IMR-90 (cell line): ENCODE measurements around the gene SURF4. TPM values are rescaled to one million over a fixed set of nuclear protein-coding genes. Genes with fewer than 3 reads are reported as not detected.

Experiments
- ATAC-seq: fragments of 200-7000 bp; cut with Tn5 transposase; 2 replicates; pipeline ENCODE4 v1.9.1; 2020; ENCODE audit warnings: low read depth, mild to moderate bottlenecking, moderate library complexity
- BruUV-seq: library from RNA; stranded (reverse); fragments of 400-500 nt; replicated peaks from 2 replicates; lab custom pipeline; 2021; lab: Mats Ljungman, UMichigan
- CTCF ChIA-PET: fragments of 300-600 bp; formaldehyde crosslinking; extraction: SDS; loops from one replicate; lab custom pipeline; 2021; ENCODE audit warnings: antibody characterized with exemption; lab: Yijun Ruan, JAX
- POLR2A ChIA-PET: fragments of 300-600 bp; sonication (Branson Sonifier 250); formaldehyde crosslinking; loops from one replicate; lab custom pipeline; 2022; ENCODE audit warnings: antibody characterized with exemption; ENCODE audit not compliant: unreplicated experiment; lab: Charles Lee
- DNase-seq: peaks from one replicate; pipeline ENCODE4 v3.0.0; 2013
- H2AFZ ChIP-seq: replicated peaks from 2 replicates; pipeline ENCODE3; 2013; ENCODE audit warnings: low read length, mild to moderate bottlenecking; ENCODE audit not compliant: poor library complexity
- H2AK5ac ChIP-seq: 2 replicates; pipeline ENCODE4 v1.6.1; 2013; ENCODE audit warnings: low read depth, low read length, inconsistent platforms
- H2AK9ac ChIP-seq: replicated peaks from 2 replicates; pipeline ENCODE3; 2013; ENCODE audit warnings: mild to moderate bottlenecking, low read depth, low read length, moderate library complexity; ENCODE audit not compliant: poor library complexity
- H2BK120ac ChIP-seq: 2 replicates; pipeline ENCODE4 v1.6.1; 2013; ENCODE audit warnings: low read depth, low read length, inconsistent platforms
- H2BK15ac ChIP-seq: 3 replicates; pipeline ENCODE4 v1.6.1; 2013; ENCODE audit warnings: low read depth, low read length, inconsistent platforms
- H2BK20ac ChIP-seq: 2 replicates; pipeline ENCODE4 v1.6.1; 2013; ENCODE audit warnings: low read depth, mild to moderate bottlenecking, inconsistent platforms, low read length, moderate library complexity
- H2BK5ac ChIP-seq: 2 replicates; pipeline ENCODE4 v1.6.1; 2013; ENCODE audit warnings: mild to moderate bottlenecking, low read depth, low read length, inconsistent platforms; ENCODE audit not compliant: poor library complexity, severe bottlenecking
- H3K14ac ChIP-seq: replicated peaks from 2 replicates; pipeline ENCODE4 v1.6.1; 2013; ENCODE audit warnings: low read depth, low read length, inconsistent platforms
- H3K18ac ChIP-seq: 2 replicates; pipeline ENCODE4 v1.6.1; 2013; ENCODE audit warnings: low read depth, low read length, control low read depth
- H3K23ac ChIP-seq: 2 replicates; pipeline ENCODE4 v1.6.1; 2013; ENCODE audit warnings: low read depth, low read length, inconsistent platforms
- H3K27ac ChIP-seq: 2 replicates; pipeline ENCODE4 v1.5.1; 2013; ENCODE audit warnings: mild to moderate bottlenecking, control low read depth, low read length; ENCODE audit not compliant: insufficient read depth
- H3K27me3 ChIP-seq: 2 replicates; pipeline ENCODE4 v1.6.1; 2013; ENCODE audit warnings: low read length; ENCODE audit not compliant: control insufficient read depth, insufficient read depth
- H3K36me3 ChIP-seq: 2 replicates; pipeline ENCODE4 v1.6.1; 2013; ENCODE audit warnings: low read length, mixed read lengths; ENCODE audit not compliant: control insufficient read depth, insufficient read depth
- H3K4ac ChIP-seq: 2 replicates; pipeline ENCODE4 v1.6.1; 2013; ENCODE audit warnings: low read depth, low read length, inconsistent platforms
- H3K4me1 ChIP-seq: 2 replicates; pipeline ENCODE4 v1.6.1; 2013; ENCODE audit warnings: low read length, mixed read lengths; ENCODE audit not compliant: control insufficient read depth, insufficient read depth
- H3K4me2 ChIP-seq: 2 replicates; pipeline ENCODE4 v1.6.1; 2013; ENCODE audit warnings: low read depth, mild to moderate bottlenecking, control low read depth, low read length, moderate library complexity
- H3K4me3 ChIP-seq: 2 replicates; pipeline ENCODE4 v1.5.1; 2013; ENCODE audit warnings: low read depth, mild to moderate bottlenecking, control low read depth, low read length, moderate library complexity; ENCODE audit not compliant: insufficient read depth
- H3K56ac ChIP-seq: 2 replicates; pipeline ENCODE4 v1.6.1; 2013; ENCODE audit warnings: low read length, inconsistent platforms; ENCODE audit not compliant: insufficient read depth; ENCODE audit errors: extremely low read depth
- H3K79me1 ChIP-seq, 2 experiments: 2 replicates each; pipeline ENCODE4 v1.6.1; 2013; ENCODE audit warnings: low read length in 2 of 2, inconsistent platforms in 1 of 2, low read depth in 1 of 2
- H3K9ac ChIP-seq: 2 replicates; pipeline ENCODE4 v1.6.1; 2013; ENCODE audit warnings: low read depth, low read length, control low read depth
- H3K9me1 ChIP-seq: 2 replicates; pipeline ENCODE4 v1.6.1; 2013; ENCODE audit warnings: low read length, inconsistent platforms; ENCODE audit not compliant: insufficient read depth
- H3K9me3 ChIP-seq: 2 replicates; pipeline ENCODE4 v1.6.1; 2013; ENCODE audit warnings: low read length; ENCODE audit not compliant: control insufficient read depth, insufficient read depth
- H4K20me1 ChIP-seq: 2 replicates; pipeline ENCODE4 v1.6.1; 2013; ENCODE audit warnings: low read length, inconsistent platforms; ENCODE audit not compliant: insufficient read depth
- H4K5ac ChIP-seq: 2 replicates; pipeline ENCODE4 v1.6.1; 2013; ENCODE audit warnings: mild to moderate bottlenecking, low read depth, low read length, control low read depth
- H4K8ac ChIP-seq, 2 experiments: 2 replicates each; pipeline ENCODE4 v1.6.1; 2013; ENCODE audit warnings: low read depth in 2 of 2, low read length in 2 of 2, control low read depth in 1 of 2, inconsistent platforms in 1 of 2
- H4K91ac ChIP-seq: 2 replicates; pipeline ENCODE4 v1.6.1; 2013; ENCODE audit warnings: low read depth, low read length, inconsistent platforms; ENCODE audit not compliant: insufficient read depth
- CHD1 ChIP-seq: IDR thresholded peaks from 2 replicates; pipeline ENCODE4 v1.6.1; 2012; ENCODE audit warnings: low read depth, low read length, improper control_type of control experiment
- CTCF ChIP-seq: conservative IDR thresholded peaks from 2 replicates; pipeline ENCODE4 v1.5.1; 2012; ENCODE audit warnings: mild to moderate bottlenecking, low read depth, low read length, improper control_type of control experiment
- FOS ChIP-seq: fragments of 150-350 bp; IDR thresholded peaks from 2 replicates; pipeline ENCODE4 v1.6.1; 2016; ENCODE audit warnings: low read depth, low read length
- MAFK ChIP-seq: IDR thresholded peaks from 2 replicates; pipeline ENCODE4 v1.6.1; 2012; ENCODE audit warnings: low read depth, low read length, improper control_type of control experiment
- MXI1 ChIP-seq: IDR thresholded peaks from 2 replicates; pipeline ENCODE4 v1.6.1; 2012; ENCODE audit warnings: low read depth, mild to moderate bottlenecking, low read length, moderate library complexity, borderline replicate concordance
- POLR2A ChIP-seq: IDR thresholded peaks from 2 replicates; pipeline ENCODE4 v1.6.1; 2012; ENCODE audit warnings: mild to moderate bottlenecking, low read depth, low read length
- RAD21 ChIP-seq: IDR thresholded peaks from 2 replicates; pipeline ENCODE4 v1.6.1; 2012; ENCODE audit warnings: low read length, improper control_type of control experiment
- RCOR1 ChIP-seq: IDR thresholded peaks from 2 replicates; pipeline ENCODE4 v1.6.1; 2012; ENCODE audit warnings: mild to moderate bottlenecking, low read length, improper control_type of control experiment; ENCODE audit not compliant: insufficient replicate concordance
- SMC3 ChIP-seq: fragments of 150-350 bp; IDR thresholded peaks from 2 replicates; pipeline ENCODE4 v1.6.1; 2016; ENCODE audit warnings: low read depth, mild to moderate bottlenecking, antibody characterized with exemption, low read length, moderate library complexity
- WGBS, 2 experiments: methylation state at CpG; one replicate each; pipeline versions ENCODE4 v1.1.5 to v1.1.7; 2013; ENCODE audit warnings: missing lambda C conversion rate in 2 of 2; ENCODE audit not compliant: insufficient read length in 1 of 2; ENCODE audit errors: extremely low coverage in 2 of 2; 5-methylcytosine and 5-hydroxymethylcytosine counted together
- dilution Hi-C: fragments of 300-500 bp; cut with HindIII; formaldehyde crosslinking; loops from one replicate; pipeline ENCODE4 v1.14.3; 2018; ENCODE audit warnings: low sequenced_read_pairs; ENCODE audit not compliant: unreplicated experiment
- in situ Hi-C: fragments of 300-500 bp; cut with MboI; formaldehyde crosslinking; loops from 3 replicates; pipeline ENCODE4 v1.14.3; 2019; ENCODE audit warnings: low sequenced_read_pairs, inconsistent platforms, mixed read lengths
- intact Hi-C: fragments of 100-400 bp; cut with micrococcal nuclease; formaldehyde crosslinking; loops from 2 replicates; pipeline ENCODE4 v1.10.0; 2022
- polyA plus RNA-seq, 3 experiments: library from polyadenylated mRNA; depleted of rRNA; stranded (reverse); fragments of >200 nt; gene quantifications; 2 replicates each; pipeline ENCODE4 v1.2.3, GENCODE V29; 2012; ENCODE audit warnings: low replicate concordance in 1 of 3
- total RNA-seq: library from RNA; depleted of rRNA; stranded (reverse); fragments of >200 nt; gene quantifications from 2 replicates; pipeline ENCODE4 v1.2.3, GENCODE V29; 2012

The SURF4 gene
- total and polyA plus RNA-seq, 2 of the 4 experiments (the other 2 are of a cell fraction): 307 to 532 TPM

- Histone ChIP-seq H3K36me3 (peaks cover 64% of the 10 kb centered on the region), H2AK9ac (no peak overlapping the region), H2AFZ (no peak overlapping the region), H4K20me1 (peaks cover 18% of the 10 kb centered on the region), H2BK5ac (no peak overlapping the region), H3K27ac (no peak overlapping the region), H3K9me3 (no peaks in the 10 kb centered on the region), H3K4me1 (peaks cover 8% of the 10 kb centered on the region), H3K4ac (no peak overlapping the region), H3K9me1 (peaks cover 3% of the 10 kb centered on the region; the same call in 1 of the 2 replicates), H3K79me1 (peaks cover 17 to 52% of the 10 kb centered on the region in 2 experiments; a peak in 3 of 4 replicates), H3K4me2 (no peak overlapping the region), H3K27me3 (no peaks in the 10 kb centered on the region), H2BK120ac (no peak overlapping the region), H4K91ac (no peak overlapping the region), H3K4me3 (no peak overlapping the region), H3K14ac (no peak overlapping the region), H2BK15ac (no peak overlapping the region), H3K23ac (no peak overlapping the region), H2AK5ac (no peak overlapping the region), H4K5ac (no peak overlapping the region), H3K9ac (no peak overlapping the region), H3K56ac (no peak overlapping the region), H3K18ac (no peak overlapping the region), H4K8ac (no peak overlapping the region), H2BK20ac (no peak overlapping the region)
- POLR2A ChIA-PET: no interaction called here
- intact Hi-C loops: no loop called here
- no TSS peak for BruUV-seq
- no peak for ATAC-seq
- no peak for TF ChIP-seq RAD21
- TF ChIP-seq SMC3: no peak
- TF ChIP-seq MXI1: no peak
- no peak for TF ChIP-seq POLR2A
- no peak for TF ChIP-seq FOS
- no peak for TF ChIP-seq CHD1
- no peak for TF ChIP-seq RCOR1
- TF ChIP-seq CTCF: no peak
- TF ChIP-seq MAFK: no peak
- no peak for DNase-seq
- 97% methylated on average over 11 of the region's 19 CpGs; no CpG with 5 or more reads in 1 of the 2 experiments for WGBS, 2 experiments
- in situ Hi-C loops: no loop called here
- CTCF ChIA-PET: no interaction called here
- dilution Hi-C loops: no loop called here
These were observed 31.8 kb downstream of the SURF4 start for GRCh38 chr9:133344071-133344470.
